ENCODE results near the gene SLC7A14.

DNA sequence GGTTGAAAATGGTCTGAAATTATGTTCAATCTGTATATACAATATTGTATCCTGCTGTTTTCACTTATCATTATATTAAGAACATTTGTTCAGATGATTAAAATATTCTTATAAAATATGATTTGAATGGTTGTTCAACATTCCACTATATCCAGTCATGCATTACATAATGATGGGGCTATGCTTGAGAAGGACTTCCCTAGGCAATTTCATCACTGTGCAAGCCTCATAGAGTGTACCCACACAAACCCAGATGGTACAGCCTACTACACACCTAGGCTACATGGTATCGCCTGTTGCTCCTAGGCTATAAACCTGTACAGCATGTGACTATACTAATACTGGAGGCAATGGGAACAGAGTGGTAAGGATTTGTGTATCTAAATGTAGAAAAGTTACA, 30.5 kb downstream of the SLC7A14 start:
- no peak for TF ChIP-seq CTCF (conservative IDR thresholded peaks at IDR 0.05)
- TF ChIP-seq ZFX (IDR thresholded peaks at IDR 0.05), result no peak

Data from C4-2B (cell line).